Measurements from ENCODE around the gene AMIGO1. TPM values are rescaled to one million over a fixed set of nuclear protein-coding genes. Genes with fewer than 3 reads are reported as not detected.

AMIGO1 gene
- polyA plus RNA-seq, 3 donors = 0.05 to 0.26 (median 0.07) TPM

DNA sequence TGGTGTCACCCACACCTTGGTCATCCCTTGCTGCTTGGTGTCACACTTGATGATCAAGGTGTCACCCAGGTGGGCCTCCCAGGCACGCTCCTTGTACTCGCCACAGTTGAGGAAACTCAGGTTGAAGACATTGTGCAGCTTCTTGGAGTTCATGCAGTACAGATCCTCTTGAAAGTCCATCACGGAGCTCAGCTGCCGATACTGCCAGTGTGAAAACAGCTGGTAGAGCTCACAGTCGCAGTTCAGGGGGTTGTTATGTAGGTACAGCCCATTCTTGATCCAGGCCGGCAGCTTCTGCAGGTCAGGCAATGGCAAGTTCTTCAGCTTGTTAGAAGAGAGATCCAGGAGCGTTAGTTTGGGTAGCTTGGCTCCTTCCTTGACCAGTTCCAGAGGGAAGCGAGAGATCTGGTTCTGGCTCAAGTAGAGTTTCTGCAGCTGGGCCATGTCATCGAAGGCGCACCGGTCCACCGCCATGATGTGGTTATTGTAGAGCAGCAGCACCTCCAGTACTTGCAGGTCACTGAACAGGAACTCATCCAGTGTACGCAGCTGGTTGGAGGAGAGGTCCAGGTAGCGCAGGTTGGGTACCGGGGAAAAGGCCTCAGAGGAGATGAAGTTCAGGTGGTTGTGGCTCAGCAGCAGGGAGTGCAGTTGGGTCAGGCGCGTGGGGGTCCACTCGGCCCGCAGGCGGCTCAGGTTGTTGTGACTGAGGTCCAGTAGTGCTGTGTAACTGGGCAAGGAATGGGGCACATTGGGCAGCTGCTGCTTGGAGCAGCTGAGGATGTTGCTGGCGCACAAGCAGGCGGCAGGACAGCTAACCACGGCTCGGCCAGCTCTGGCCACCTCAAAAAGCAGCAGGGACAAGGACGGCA, 1.3 kb downstream of the AMIGO1 start:
- peaks cover 0 to 3% of the 10 kb centered on the region in 2 donors for H3K36me3 Mint-ChIP-seq
- Histone ChIP-seq H3K4me2 (replicated peaks; ENCODE audit: extremely low read depth, low read length, poor library complexity, severe bottlenecking) (no peak overlapping the region), H3K27me3 (ENCODE audit: control insufficient read depth in 2 of 2, insufficient read depth in 2 of 2, low read length in 2 of 2) (peaks cover 0 to 10% of the 10 kb centered on the region in 2 donors), H3K9ac (ENCODE audit: insufficient read depth, low read length, poor library complexity, severe bottlenecking) (no peak overlapping the region), H3K27ac (ENCODE audit: low read depth in 1 of 2, low read length in 2 of 2) (no peak overlapping the region), H3K4me1 (ENCODE audit: control insufficient read depth in 1 of 2, insufficient read depth in 2 of 2, low read length in 2 of 2) (peaks cover 14 to 17% of the 10 kb centered on the region in 2 donors), H4K20me1 (ENCODE audit: insufficient read depth, low read length) (no peaks in the 10 kb centered on the region), H3K9me3 (replicated peaks in 1 of 2; ENCODE audit: control insufficient read depth in 1 of 2, insufficient read depth in 1 of 2, low read length in 2 of 2) (no peaks in the 10 kb centered on the region), H2AFZ (ENCODE audit: insufficient read depth, low read depth, low read length, poor library complexity, severe bottlenecking) (no peak overlapping the region), H3K79me2 (ENCODE audit: insufficient read depth, low read length) (no peaks in the 10 kb centered on the region), H3K4me3 (replicated peaks in 1 of 3; ENCODE audit: low read depth in 2 of 3, low read length in 3 of 3) (no peak overlapping the region), H3K36me3 (replicated peaks in 1 of 2; ENCODE audit: control insufficient read depth in 1 of 2, insufficient read depth in 2 of 2, low read length in 2 of 2) (no peaks in the 10 kb centered on the region)
- H3K4me1 Mint-ChIP-seq = peaks cover 20% of the 10 kb centered on the region
- peaks cover 15 to 31% (median 24%) of the 10 kb centered on the region in 3 donors for H3K27me3 Mint-ChIP-seq (ENCODE audit: low read depth in 3 of 3)
- 96% methylated on average over 23 of the region's 25 CpGs for WGBS (ENCODE audit: insufficient coverage)
- no peaks in the 10 kb centered on the region for H3K9me3 Mint-ChIP-seq
- intact Hi-C loops (cut with micrococcal nuclease) = no loop called here
- peak overlapping the region; percentile 80 to 91 for H3K4me3 Mint-ChIP-seq
- no peak for DNase-seq
- H3K27ac Mint-ChIP-seq = no peak overlapping the region
- TF ChIP-seq, protein P1, sequence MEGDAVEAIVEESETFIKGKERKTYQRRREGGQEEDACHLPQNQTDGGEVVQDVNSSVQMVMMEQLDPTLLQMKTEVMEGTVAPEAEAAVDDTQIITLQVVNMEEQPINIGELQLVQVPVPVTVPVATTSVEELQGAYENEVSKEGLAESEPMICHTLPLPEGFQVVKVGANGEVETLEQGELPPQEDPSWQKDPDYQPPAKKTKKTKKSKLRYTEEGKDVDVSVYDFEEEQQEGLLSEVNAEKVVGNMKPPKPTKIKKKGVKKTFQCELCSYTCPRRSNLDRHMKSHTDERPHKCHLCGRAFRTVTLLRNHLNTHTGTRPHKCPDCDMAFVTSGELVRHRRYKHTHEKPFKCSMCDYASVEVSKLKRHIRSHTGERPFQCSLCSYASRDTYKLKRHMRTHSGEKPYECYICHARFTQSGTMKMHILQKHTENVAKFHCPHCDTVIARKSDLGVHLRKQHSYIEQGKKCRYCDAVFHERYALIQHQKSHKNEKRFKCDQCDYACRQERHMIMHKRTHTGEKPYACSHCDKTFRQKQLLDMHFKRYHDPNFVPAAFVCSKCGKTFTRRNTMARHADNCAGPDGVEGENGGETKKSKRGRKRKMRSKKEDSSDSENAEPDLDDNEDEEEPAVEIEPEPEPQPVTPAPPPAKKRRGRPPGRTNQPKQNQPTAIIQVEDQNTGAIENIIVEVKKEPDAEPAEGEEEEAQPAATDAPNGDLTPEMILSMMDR (IDR thresholded peaks at IDR 0.05) = no peak

- no peak overlapping the region for H3K27ac Mint-ChIP-seq
- Histone ChIP-seq H3K4me2 (replicated peaks; ENCODE audit: extremely low read depth, low read length, poor library complexity, severe bottlenecking) (no peak overlapping the region), H3K27me3 (ENCODE audit: control insufficient read depth in 2 of 2, insufficient read depth in 2 of 2, low read length in 2 of 2) (peaks cover 0 to 10% of the 10 kb centered on the region in 2 donors), H3K4me3 (replicated peaks in 1 of 3; ENCODE audit: low read depth in 2 of 3, low read length in 3 of 3) (no peak overlapping the region), H3K9ac (ENCODE audit: insufficient read depth, low read length, poor library complexity, severe bottlenecking) (no peak overlapping the region), H3K9me3 (replicated peaks in 1 of 2; ENCODE audit: control insufficient read depth in 1 of 2, insufficient read depth in 1 of 2, low read length in 2 of 2) (no peaks in the 10 kb centered on the region), H3K4me1 (ENCODE audit: control insufficient read depth in 1 of 2, insufficient read depth in 2 of 2, low read length in 2 of 2) (peaks cover 13 to 18% of the 10 kb centered on the region in 2 donors), H4K20me1 (ENCODE audit: insufficient read depth, low read length) (peaks cover 19% of the 10 kb centered on the region), H3K79me2 (ENCODE audit: insufficient read depth, low read length) (no peaks in the 10 kb centered on the region), H3K36me3 (replicated peaks in 1 of 2; ENCODE audit: control insufficient read depth in 1 of 2, insufficient read depth in 2 of 2, low read length in 2 of 2) (peaks cover 13 to 28% of the 10 kb centered on the region in 2 donors), H2AFZ (ENCODE audit: insufficient read depth, low read depth, low read length, poor library complexity, severe bottlenecking) (no peak overlapping the region), H3K27ac (ENCODE audit: low read depth in 1 of 2, low read length in 2 of 2) (no peak overlapping the region)
- peaks cover 32% of the 10 kb centered on the region for H3K4me1 Mint-ChIP-seq
- H3K9me3 Mint-ChIP-seq = no peaks in the 10 kb centered on the region
- TF ChIP-seq, protein P1 (IDR thresholded peaks at IDR 0.05) = no peak
- intact Hi-C loops (cut with micrococcal nuclease) = no loop called here
- DNase-seq = no peak
- H3K4me3 Mint-ChIP-seq = no peak overlapping the region
- peaks cover 25% of the 10 kb centered on the region in 2 donors for H3K36me3 Mint-ChIP-seq
- peaks cover 6 to 19% (median 15%) of the 10 kb centered on the region in 3 donors for H3K27me3 Mint-ChIP-seq (ENCODE audit: low read depth in 3 of 3)
- WGBS (ENCODE audit: insufficient coverage) = no CpG with 5 or more reads among the region's 1 CpG
Measured at GRCh38 chr1:109504974-109505373, 4.6 kb downstream of the AMIGO1 start.

Measured in CD14-positive monocyte (primary cell).